ENCODE results near the gene APOB.

Gene APOB

DNA sequence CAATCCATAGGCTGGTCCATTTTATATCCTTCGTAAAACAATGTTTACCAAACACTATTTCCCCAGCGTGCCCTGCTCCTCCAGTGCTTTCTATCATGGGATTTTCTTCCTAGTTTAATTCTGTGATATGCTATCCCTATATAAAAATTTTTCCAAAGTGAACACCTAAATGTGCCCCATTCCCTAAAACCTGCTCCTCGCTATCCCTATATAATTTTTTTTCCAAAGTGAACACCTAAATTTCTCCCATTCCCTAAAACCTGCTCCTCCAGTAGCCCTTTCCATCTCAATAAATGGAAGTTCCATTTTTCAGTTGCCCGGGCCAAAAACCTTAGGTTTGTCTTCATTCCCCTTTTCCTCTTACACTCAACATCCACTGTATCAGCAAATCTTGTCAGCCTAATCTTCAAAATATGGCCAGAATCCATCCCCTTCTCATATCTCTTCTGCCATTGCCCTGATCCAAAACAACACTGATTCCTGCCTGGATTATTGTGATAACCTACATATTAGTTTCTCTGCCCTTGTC lies 26.1 kb downstream of the APOB start:
- no peak for DNase-seq

DNA sequence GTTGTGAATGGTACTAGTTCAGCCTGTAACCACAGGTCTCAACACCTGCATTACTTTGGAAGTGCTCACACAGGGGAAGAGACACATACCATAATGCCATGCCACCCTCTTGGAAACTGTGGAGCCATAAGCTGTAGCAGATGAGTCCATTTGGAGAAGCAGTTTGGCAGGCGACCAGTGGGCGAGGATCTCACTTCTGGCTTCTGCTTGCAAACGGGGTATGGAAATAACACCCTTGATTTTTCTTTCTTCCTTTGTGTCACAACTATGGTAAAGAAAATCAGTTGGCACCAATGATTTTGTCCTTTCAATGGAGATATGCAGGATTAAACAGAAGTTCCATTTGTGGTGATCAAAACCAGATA lies 28.6 kb downstream of the APOB start:
- no peak for DNase-seq

DNA sequence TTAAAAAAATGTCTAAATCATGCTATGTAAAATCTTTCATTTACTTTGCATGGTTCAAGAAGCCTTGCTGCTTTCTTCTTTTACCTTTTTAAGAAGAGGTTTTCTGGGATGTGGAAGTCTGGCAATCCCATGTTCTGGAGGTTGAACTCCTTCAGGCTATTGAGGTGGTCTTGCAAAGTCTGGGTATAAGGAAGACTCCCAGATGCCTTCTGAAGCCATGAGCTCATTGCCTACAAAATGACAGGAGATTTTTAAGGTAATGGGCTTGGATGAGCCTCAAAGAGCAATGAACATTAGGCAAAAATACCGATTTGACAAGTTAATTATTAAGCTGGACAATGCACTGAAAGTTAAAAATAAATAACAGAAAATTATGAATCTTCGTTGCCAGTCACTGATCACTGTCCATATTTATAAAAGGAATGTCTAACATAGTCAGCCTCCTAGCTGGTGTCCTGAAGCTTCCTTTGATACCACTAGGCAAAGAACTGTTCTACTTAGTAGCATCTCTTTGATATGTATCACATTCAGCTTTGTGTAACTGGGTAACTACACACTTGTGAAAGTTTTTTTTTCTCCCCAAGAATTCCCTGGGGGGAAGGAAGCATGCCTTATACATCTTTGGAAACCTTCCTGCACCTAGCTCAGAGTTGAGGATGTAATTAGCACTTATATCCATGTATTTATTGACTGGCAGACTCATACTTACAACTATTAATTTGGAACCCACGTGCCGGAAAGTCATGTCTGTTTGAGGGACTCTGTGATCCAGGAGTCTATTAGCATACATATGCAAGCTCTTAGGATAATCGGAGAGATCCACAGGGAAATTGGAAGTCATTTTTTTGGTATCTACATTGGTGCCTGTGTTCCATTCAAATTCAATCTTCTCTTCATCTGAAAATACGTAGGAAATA lies 29.3 kb downstream of the APOB start:
- DNase-seq: no peak

DNA sequence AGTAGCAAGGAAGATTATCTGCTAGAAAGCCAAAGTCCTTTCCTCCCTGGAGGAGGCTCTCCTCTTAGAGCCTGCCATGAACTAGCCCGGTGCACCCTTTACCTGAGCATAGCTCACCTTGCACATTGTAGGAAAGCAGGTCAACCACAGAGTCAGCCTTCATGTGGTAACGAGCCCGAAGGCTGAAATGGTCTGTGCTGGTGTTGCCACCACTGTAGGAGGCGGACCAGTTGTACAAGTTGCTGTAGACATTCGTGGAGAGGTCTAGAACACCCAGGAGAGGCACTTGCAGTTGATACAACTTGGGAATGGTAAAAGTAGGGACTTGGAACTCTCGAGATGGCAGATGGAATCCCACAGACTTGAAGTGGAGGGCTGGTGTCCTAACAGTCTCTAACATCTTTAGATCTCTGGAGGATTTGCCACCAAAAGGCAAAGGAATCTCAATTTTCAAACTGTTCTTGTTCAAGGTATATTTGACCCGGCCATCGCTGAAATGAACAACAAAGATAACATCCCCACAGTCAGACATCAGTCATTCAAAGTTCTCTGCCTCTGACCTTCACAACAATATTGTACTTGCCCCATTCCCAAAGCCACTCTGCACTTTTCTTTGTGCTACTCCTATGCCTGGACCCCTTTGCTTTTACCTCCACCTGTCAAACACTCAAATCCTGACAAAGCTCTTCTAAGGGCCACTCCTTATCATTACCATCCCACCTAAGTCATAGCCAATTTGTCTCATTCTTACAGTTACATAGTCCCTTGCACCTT lies 30.6 kb downstream of the APOB start:
- no peak for DNase-seq

DNA sequence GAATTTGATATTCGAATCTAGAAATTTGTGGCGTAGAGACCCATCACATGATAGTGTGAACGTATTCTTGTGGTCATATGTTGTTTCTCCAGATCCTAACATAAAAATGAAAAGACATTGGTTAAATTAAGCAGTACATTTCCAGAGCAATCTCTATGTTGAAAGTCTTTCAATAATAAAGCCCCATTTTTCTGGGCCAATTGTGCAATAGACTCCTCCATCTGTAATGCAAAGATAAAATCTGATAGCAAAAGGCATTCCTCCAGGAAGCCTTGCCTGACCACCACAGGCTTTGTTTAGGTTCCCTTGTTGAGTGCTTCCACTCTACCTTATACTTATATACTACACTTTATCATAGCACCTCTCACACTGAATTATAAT lies 31.3 kb downstream of the APOB start:
- DNase-seq: no peak

DNA sequence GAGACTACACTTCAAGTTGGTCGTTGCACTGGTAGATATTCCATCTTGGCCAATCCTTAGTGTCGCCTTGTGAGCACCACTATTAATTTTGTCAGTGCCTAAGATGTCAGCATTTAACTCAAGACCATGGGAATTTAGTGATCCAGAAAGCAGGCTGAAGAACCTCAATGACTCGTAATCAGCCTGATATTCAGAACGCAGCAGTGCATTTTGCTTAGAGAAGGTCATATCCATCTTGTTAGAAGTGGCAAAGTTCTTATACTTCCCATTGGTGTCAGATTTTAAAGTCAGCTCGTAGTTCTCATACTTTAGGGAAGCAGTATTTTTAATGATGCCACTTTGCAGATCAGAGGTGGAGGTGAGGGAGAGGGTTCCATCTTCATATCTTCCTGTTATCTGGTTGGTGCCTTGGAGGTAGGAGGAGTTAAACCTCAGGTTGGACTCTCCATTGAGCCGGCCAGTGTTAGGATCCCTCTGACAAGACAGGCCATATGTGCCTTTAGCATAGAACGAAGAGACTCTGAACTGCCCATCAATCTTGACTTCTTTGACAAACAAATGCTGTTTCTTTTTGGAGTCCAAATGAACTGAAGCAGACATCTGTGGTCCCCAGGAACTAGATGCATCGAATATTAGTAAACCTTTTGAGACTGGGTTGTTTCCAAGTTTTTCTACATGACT lies 31.9 kb downstream of the APOB start:
- no peak for DNase-seq

DNA sequence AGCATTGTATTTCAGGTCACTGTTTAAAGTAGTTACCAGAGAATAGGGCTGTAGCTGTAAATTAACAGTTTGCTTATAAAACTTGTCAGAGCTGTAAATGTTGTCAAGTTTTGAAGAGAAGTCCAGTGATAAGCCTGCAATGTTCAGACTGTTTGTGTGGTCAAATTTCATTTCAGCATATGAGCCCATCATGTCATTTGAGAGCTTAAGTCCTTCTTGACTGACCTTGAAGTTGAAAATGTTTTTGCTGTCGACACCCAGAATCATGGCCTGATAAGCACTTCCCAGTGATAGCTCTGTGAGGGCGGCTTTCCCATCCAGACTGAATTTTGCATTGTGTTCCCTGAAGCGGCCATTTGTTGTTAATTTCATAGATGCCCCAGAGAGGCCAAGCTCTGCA lies 32.4 kb downstream of the APOB start:
- DNase-seq: no peak

DNA sequence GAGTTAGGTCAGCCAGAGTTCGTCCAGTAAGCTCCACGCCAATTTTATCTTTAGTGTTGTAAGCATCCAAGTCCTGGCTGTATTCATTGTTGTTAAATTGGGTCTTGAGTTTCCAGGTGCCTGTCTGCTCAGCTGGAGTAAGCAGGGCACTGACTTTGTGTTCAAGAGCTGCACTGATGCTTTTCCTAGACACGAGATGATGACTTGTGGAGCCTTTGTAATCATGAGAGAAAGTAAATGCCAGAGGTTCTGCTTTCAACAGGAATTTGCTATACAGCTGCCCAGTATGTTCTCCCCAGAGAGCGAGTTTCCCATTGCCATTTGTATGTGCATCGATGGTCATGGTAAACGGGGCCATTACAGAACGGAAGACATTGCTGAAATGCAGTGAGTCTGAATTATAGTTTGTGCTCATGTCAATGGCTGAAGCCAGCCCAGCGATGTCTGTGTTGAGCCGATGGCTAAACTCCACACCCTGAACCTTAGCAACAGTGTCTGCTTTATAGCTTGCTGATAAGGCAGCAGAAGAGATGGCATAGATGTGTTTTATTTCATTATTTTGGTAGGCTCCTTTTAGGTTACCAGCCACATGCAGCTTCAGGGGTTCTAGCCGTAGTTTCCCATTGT lies 32.9 kb downstream of the APOB start:
- no peak for DNase-seq

DNA sequence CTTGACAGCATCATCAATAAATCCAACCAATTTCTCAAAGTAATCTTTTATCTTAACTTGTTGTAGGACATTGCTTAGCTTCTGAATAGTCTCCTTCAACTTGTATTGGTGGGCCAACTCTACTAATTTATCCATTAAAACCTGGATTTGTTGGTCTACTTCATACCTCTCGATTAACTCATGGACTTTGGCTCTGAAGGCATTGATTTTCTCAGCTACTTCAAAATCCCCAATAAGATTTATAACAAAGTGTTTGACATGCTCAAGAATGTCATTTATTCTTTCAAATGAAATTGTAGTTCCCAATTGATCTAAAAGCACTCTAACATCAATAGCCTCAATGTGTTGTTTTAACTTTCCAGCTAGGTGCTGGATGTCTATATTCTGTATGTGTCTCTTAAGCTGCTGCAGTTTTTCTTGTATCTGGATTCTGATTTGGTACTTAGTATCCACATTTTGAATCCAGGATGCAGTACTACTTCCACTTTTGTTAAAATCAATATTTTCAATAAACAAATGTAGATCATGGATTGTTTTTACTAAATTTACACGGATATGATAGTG lies 34.1 kb downstream of the APOB start:
- no peak for DNase-seq

DNA sequence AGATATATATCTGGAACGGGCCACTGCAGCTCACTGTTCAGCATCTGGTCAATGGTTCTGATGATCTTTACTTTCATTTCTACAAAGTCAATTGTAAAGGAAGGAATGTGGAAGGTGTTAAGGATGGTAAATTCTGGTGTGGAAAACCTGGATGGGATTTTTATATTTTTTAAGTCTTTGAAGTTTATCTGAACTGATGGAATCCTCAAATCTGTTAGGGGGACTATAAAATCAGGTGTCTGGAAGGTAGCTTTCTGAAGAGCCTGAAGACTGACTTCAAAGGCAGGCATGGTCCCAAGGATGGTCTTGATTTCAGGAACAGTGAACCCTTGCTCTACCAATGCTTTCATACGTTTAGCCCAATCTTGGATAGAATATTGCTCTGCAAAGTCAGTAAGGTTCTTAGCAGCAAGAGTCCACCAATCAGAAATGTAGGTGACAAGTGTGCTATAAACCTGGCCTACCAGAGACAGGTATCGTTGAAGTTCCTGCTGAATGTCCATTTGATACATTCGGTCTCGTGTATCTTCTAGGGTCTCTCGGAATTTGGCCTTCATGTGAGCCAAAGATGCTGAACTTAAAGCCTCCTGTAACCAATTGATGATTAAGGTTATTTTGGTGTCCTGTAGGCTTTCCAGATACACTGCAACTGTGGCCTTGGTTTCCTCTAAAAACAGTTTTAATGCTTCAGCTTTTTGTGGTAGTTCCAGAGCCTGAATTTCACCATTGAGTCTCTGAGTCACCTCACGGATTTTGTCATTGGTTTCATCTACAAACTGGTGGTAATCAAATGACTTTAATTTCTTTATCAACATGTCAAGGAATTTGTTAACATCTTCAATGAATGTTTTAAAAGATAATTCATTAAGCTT lies 34.8 kb downstream of the APOB start:
- no peak for DNase-seq

DNA sequence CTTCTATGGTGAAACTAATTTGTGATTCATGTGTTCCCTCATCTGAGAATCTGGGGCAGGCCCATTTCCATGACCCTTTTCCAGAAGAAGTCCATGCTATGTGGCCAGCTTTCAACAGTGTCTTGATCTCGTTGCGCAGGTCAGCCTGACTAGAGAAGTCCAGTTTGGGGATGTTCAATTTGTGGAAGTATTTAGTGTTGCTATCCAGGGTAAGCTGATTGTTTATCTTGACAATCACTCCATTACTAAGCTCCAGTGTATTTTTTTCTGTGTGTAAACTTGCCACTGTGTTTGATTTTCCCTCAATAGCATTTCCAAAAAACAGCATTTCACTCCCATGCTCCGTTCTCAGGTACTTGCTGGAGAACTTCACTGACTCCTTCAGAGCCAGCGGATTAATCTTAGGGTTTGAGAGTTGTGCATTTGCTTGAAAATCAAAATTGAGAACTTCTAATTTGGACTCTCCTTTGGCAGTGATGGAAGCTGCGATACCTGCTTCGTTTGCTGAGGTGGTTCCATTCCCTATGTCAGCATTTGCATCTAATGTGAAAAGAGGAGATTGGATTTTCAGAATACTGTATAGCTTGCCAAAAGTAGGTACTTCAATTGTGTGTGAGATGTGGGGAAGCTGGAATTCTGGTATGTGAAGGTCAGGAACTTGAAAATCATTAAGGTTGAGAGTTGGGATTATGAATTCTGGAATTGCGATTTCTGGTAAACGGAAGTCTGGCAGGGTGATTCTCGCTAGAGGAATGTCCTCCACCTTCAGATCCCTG lies 35.7 kb downstream of the APOB start:
- no peak for DNase-seq

DNA sequence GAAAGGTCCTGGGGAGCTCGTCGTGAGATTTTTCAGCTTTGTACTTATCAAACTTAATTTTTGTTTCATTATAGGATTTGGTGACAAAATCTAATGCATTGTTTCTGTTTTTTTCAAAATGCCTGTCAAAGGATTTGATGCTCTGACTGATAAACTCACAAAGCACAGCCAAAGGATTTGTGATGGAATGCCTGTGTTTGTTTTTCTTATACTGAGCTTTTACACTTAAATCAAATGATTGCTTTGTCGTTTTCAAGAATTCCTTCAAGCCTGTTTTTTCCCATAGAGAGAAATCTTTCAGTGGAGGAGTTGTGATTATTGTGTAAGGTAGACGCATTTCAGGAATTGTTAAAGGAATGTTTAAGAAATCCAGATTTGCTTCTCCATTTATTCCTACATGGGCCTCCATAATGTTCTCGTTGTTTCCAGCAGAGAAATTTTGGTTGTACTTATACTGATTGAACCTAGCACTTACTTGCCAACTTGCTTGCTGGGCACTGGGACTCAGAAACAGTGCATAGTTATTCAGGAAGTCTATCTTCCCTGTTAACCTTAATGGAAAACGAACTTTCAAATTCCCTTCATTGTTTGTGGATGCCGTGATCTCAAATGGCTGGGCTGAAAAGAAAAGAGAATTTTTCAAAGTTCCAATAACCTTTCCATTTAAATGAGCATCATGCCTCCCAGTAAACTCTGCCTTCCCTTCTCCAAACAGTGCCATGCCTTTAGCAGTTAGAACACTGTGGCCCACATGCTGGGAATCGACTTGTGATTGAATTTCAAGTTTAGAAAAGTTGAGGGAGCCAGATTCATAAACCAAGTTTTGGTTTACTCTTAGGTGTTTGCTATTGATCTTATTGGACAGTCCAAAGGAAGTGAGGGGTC lies 36.5 kb downstream of the APOB start:
- DNase-seq: no peak

DNA sequence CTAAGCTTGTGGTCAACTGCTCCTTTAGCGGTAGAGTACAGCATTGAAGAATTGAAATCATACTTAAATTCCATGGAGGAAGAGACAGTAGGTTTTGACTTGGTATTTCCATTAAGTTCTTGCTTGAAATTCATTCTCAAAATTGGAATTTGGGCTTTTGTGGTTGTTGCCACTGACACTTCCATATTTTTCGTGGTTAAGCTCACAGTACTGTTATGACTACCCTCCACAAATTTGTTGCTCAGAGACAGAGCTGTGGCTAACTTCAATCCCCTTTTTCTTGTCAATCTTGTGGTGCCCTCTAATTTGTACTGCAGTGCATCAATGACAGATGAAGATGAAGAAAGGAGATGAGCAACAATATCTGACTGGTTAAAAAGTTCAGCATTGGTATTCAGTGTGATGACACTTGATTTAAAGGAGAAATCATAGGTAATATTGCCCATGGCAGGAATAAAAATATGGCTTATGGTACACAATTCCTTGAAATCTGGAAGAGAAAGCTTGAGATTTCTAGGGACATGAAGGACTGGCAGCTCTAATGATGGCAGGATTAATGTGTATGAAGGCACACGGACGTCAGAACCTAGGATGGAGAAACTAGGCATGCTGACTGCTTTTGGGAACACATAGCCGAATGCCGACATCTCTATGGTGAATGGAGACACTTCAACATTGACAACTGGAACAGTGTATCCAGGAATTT lies 37.3 kb downstream of the APOB start:
- DNase-seq: no peak

DNA sequence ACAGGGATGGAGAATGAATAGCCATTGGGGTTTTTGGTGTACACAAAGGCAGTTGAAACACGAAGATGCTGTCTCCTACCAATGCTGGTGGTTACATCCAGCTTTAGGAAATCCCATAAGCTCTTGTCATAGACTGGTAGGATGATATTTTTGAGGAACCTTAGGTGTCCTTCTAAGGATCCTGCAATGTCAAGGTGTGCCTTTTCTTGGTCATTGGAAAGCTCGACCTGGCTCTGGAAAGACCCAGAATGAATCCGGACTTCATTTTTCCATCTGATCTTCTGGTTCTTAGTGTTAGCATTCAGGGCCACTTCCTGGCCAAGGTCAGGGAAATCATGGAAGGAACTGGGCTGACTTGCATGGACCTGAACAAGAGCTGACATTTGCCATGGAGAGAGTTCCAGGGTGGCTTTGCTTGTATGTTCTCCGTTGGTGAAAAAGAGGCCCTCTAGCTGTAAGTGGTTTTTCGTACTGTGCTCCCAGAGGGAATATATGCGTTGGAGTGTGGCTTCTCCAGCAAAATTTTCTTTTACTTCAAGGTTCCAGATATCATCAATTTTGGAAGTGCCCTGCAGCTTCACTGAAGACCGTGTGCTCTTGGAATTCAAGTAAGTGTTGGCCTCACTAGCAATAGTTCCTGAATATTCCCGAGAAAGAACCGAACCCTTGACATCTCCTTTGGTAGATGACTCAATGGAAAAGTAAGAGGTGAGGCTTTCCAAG lies 38.0 kb downstream of the APOB start:
- no peak for DNase-seq

DNA sequence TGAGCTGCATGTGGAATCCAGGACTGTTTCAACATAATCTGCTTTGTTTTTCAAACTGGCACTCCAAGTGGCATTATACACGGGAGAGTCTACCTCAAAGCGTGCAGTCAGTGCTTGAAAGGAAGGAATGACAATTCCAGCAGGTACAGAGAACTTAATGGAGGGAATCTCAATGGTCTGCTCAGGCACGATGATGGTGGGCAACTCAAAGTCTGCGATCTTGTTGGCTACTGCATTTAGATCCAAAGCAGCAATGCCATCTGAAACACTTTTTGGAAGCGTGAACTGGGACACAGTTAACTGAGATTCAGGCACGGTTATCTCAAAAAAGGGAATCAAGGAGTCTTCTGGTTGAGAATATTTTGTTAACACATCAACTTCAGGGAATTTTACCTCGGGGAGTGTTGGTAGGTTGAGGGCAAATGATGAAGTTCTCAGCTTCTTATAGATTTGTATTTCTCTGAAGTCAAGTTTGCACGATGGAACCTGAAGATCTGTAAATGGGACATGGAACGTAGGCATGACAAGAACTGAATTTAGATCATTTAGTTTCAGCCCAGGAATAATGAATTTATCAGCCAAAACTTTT lies 38.7 kb downstream of the APOB start:
- DNase-seq: no peak

DNA sequence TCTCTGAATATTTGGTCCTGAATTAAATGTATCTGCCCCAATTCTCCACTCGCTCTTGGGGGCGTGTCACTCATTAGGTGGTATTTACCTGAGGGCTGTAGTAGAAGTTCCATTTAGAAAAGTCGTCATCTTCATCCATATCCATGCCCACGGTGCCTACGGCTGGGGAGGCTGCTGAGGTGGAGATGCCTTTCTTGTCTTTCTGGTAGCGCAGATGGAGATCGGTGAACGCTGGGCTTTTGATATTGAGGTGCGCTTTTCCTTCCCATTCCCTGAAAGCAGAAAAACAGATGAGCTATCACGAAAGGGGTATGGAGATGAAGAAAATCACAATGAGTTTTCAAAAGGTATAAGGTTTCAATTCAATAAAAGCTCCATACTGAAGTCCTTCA lies 39.7 kb downstream of the APOB start:
- no peak for DNase-seq

DNA sequence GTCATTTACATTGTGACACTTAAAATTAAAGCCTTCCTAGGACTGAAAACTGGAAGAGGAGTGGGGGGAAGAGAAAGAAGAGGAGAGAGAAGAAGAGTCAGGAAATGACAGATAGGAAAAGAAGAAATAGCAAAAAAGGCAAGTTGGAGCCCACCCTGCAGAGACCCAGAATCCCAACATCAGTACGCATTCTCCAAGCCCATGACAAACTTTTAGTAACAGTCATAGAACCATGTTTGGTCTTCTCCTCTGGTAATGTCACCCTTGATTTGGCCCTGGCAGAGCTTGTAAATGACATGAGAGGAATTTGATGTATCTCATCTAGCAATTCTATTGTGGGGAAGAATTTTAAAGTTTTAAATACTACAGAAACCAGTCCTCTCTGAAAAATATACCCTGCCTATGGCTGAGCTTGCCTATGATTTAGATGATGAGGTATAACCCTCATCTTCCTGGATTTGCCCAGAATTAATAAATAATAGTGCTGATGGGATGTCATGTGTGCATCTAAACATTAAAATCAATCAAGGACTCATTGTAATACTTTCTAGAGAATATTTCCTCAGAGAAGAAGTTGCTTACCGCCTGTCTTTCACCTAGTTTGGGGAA lies 40.2 kb downstream of the APOB start:
- DNase-seq: no peak

DNA sequence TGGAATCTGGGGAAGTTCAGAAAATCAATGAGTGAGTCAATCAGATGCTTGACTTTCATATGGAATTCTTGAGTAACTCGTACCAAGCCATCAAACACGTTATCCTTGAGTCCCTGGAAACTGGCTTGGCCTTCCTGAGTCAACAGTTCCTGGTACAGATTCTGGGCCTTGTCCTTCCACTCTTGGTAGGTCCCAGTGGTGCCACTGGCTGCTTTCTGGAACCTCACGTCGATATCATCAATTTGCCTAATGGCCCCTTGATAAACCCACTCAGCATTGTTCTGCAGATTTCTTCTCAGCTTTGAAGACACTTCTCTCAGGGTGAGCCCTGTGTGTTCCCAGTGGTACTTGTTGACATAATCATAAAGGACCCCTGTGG lies 41.1 kb downstream of the APOB start:
- DNase-seq: no peak
